Measurements from ENCODE around the gene KMT2C. TPM values are rescaled to one million over a fixed set of nuclear protein-coding genes. Genes with fewer than 3 reads are reported as not detected.
"Not testable (repeated sequence)": the region's sequence is repeated elsewhere in the genome, so short reads cannot be mapped to it uniquely, and the experiment has no call there.

The KMT2C gene
- total and polyA plus RNA-seq, 2 experiments from 2014 or later: 7.2 to 14.2 TPM

- in situ Hi-C loops (cut with MboI): no loop called here
- H3K4me3 ChIP-seq: peak overlapping the region; percentile 92
- 0 to 1% methylated on average over 24 to 29 of the region's 29 CpGs for WGBS, 2 experiments (ENCODE audit: low coverage in 1 of 2, low lambda C conversion rate in 2 of 2, missing lambda C conversion rate in 2 of 2)
- peak overlapping the region; percentile 77 for H3K9ac ChIP-seq
- H3K9me3 ChIP-seq (ENCODE audit: low read depth): no peaks in the 10 kb centered on the region
- no peaks in the 10 kb centered on the region for H4K20me1 ChIP-seq (ENCODE audit: insufficient read depth)
- H2AFZ ChIP-seq: peak overlapping the region; percentile 98
- TF ChIP-seq EZH2 (IDR thresholded peaks at IDR 0.05; ENCODE audit: insufficient read depth, poor library complexity, severe bottlenecking) (no peak), EZH2phosphoT487 (IDR thresholded peaks at IDR 0.05; ENCODE audit: insufficient read depth, low read depth) (no peak)
- peak overlapping the region; percentile 97 for H3K4me2 ChIP-seq (ENCODE audit: unreplicated experiment)
- H3K27me3 ChIP-seq (replicated peaks; ENCODE audit: insufficient read depth): no peaks in the 10 kb centered on the region
- H3K36me3 ChIP-seq (ENCODE audit: low read depth): no peaks in the 10 kb centered on the region
- H3K9me2 ChIP-seq (ENCODE audit: insufficient read depth): no peaks in the 10 kb centered on the region
- peaks cover 13% of the 10 kb centered on the region for H3F3A ChIP-seq (ENCODE audit: insufficient read depth)
- peak overlapping the region; percentile 75 for H3K27ac ChIP-seq
- DNase-seq: peak; percentile 66
- H3K4me1 ChIP-seq (ENCODE audit: insufficient read depth): peaks cover 8% of the 10 kb centered on the region; the same call in 1 of the 2 replicates
- no peaks in the 10 kb centered on the region for H3K79me2 ChIP-seq (ENCODE audit: insufficient read depth)
Observed at GRCh38 chr7:152462995-152463708, 27.3 kb upstream of the KMT2C start.

GRCh38 chr7:152459724-152460251 is 24.0 kb upstream of the KMT2C start:
- H3K27ac ChIP-seq: no peak overlapping the region
- peaks cover 8% of the 10 kb centered on the region for H3F3A ChIP-seq (ENCODE audit: insufficient read depth)
- no peaks in the 10 kb centered on the region for H3K9me3 ChIP-seq (ENCODE audit: low read depth)
- DNase-seq: peak; percentile 55
- H3K4me1 ChIP-seq (ENCODE audit: insufficient read depth): 0 out of 2 replicates have a peak, but pooled peaks cover 4% of the 10 kb centered on the region
- H3K4me2 ChIP-seq (ENCODE audit: unreplicated experiment): peak overlapping the region; percentile 18
- no peak for TF ChIP-seq EZH2 (IDR thresholded peaks at IDR 0.05; ENCODE audit: insufficient read depth, poor library complexity, severe bottlenecking)
- no peak for TF ChIP-seq EZH2phosphoT487 (IDR thresholded peaks at IDR 0.05; ENCODE audit: insufficient read depth, low read depth)
- WGBS, 2 experiments (ENCODE audit: low coverage in 1 of 2, low lambda C conversion rate in 2 of 2, missing lambda C conversion rate in 2 of 2): 93% methylated on average over 5 of the region's 5 CpGs
- H3K79me2 ChIP-seq (ENCODE audit: insufficient read depth): no peaks in the 10 kb centered on the region
- H3K9ac ChIP-seq: no peak overlapping the region
- H3K27me3 ChIP-seq (replicated peaks; ENCODE audit: insufficient read depth): no peaks in the 10 kb centered on the region
- H2AFZ ChIP-seq: peak overlapping the region; percentile 48
- no peaks in the 10 kb centered on the region for H4K20me1 ChIP-seq (ENCODE audit: insufficient read depth)
- H3K36me3 ChIP-seq (ENCODE audit: low read depth): no peaks in the 10 kb centered on the region
- no peak overlapping the region for H3K4me3 ChIP-seq
- in situ Hi-C loops (cut with MboI): no loop called here
- H3K9me2 ChIP-seq (ENCODE audit: insufficient read depth): no peaks in the 10 kb centered on the region

GRCh38 chr7:152451356-152451755 is 15.6 kb upstream of the KMT2C start:
- TF ChIP-seq EZH2 (IDR thresholded peaks at IDR 0.05; ENCODE audit: insufficient read depth, poor library complexity, severe bottlenecking): no peak
- TF ChIP-seq EZH2phosphoT487 (IDR thresholded peaks at IDR 0.05; ENCODE audit: insufficient read depth, low read depth): no peak
- Histone ChIP-seq H3F3A (ENCODE audit: insufficient read depth) (no peaks in the 10 kb centered on the region), H3K9me3 (ENCODE audit: low read depth) (no peaks in the 10 kb centered on the region), H4K20me1 (ENCODE audit: insufficient read depth) (no peaks in the 10 kb centered on the region), H3K4me2 (ENCODE audit: unreplicated experiment) (no peak overlapping the region), H3K4me1 (ENCODE audit: insufficient read depth) (no peaks in the 10 kb centered on the region), H3K4me3 (no peak overlapping the region), H3K79me2 (ENCODE audit: insufficient read depth) (no peaks in the 10 kb centered on the region), H2AFZ (no peak overlapping the region), H3K27ac (no peak overlapping the region), H3K9me2 (ENCODE audit: insufficient read depth) (no peaks in the 10 kb centered on the region), H3K9ac (no peak overlapping the region), H3K27me3 (replicated peaks; ENCODE audit: insufficient read depth) (no peaks in the 10 kb centered on the region), H3K36me3 (ENCODE audit: low read depth) (no peaks in the 10 kb centered on the region)
- WGBS, 2 experiments (ENCODE audit: low coverage in 1 of 2, low lambda C conversion rate in 2 of 2, missing lambda C conversion rate in 2 of 2): 36 to 56% methylated on average over 4 to 5 of the region's 5 CpGs
- in situ Hi-C loops (cut with MboI): no loop called here
- DNase-seq: no peak

- H3K9ac ChIP-seq; H3K4me1 ChIP-seq (ENCODE audit: insufficient read depth); H3K4me2 ChIP-seq (ENCODE audit: unreplicated experiment); H3K36me3 ChIP-seq (ENCODE audit: low read depth); H3K9me3 ChIP-seq (ENCODE audit: low read depth); H3K79me2 ChIP-seq (ENCODE audit: insufficient read depth); H3K27ac ChIP-seq; H4K20me1 ChIP-seq (ENCODE audit: insufficient read depth); H2AFZ ChIP-seq; in situ Hi-C loops (cut with MboI); H3K9me2 ChIP-seq (ENCODE audit: insufficient read depth); H3K27me3 ChIP-seq (replicated peaks; ENCODE audit: insufficient read depth); DNase-seq; H3F3A ChIP-seq (ENCODE audit: insufficient read depth); H3K4me3 ChIP-seq: not testable (repeated sequence)
- WGBS, 2 experiments (ENCODE audit: low coverage in 1 of 2, low lambda C conversion rate in 2 of 2, missing lambda C conversion rate in 2 of 2): 77 to 78% methylated on average over 19 of the region's 19 CpGs
Observed at GRCh38 chr7:152445386-152446008, 9.7 kb upstream of the KMT2C start.
